Body of pancreas (tissue), 4 donors: ENCODE data around the gene COX5B. TPM values are rescaled to one million over a fixed set of nuclear protein-coding genes. Genes with fewer than 3 reads are reported as not detected.

Experiments
- ATAC-seq: fragments of 150-250 bp; one replicate; pipeline ENCODE4 v1.9.1; 2016
- DNase-seq, 4 donors: peaks; one replicate each; pipeline ENCODE4 v3.0.0-alpha.2; 2019
- H3K27ac ChIP-seq, 4 donors: fragments of 200-600 bp; sonication (generic); 1 replicate in 3 of 4; 2 replicates in 1 of 4; pipeline versions ENCODE4 v1.5.1 to v1.6.1; 2016 to 2019; ENCODE audit warnings: mild to moderate bottlenecking in 1 of 4, mixed read lengths in 1 of 4, moderate library complexity in 1 of 4
- H3K27me3 ChIP-seq, 2 donors: fragments of 200-600 bp; sonication (generic); one replicate each; pipeline ENCODE4 v1.6.0; 2016; ENCODE audit warnings: mild to moderate bottlenecking in 1 of 2
- H3K36me3 ChIP-seq, 2 donors: fragments of 200-600 bp; sonication (generic); replicated peaks in 1 of 2; 2 replicates each; pipeline ENCODE4 v1.5.1; 2016; ENCODE audit warnings: low read depth in 2 of 2; ENCODE audit not compliant: insufficient read depth in 1 of 2
- H3K4me1 ChIP-seq: fragments of 200-600 bp; sonication (generic); one replicate; pipeline ENCODE4 v1.6.0; 2016
- H3K4me3 ChIP-seq, 2 donors: fragments of 200-600 bp; sonication (generic); 1 replicate in 1 of 2; 2 replicates in 1 of 2; pipeline ENCODE4 v1.5.1; 2016 to 2019
- H3K9me3 ChIP-seq, 3 donors: fragments of 200-600 bp; sonication (generic); 1 replicate in 2 of 3; 2 replicates in 1 of 3; pipeline ENCODE4 v1.5.1; 2016
- POLR2A ChIP-seq, 3 donors: fragments of 450-650 bp; IDR thresholded peaks; one replicate each; pipeline ENCODE4 v1.6.1; 2016; ENCODE audit warnings: antibody characterized with exemption in 3 of 3, mild to moderate bottlenecking in 2 of 3
- WGBS, 2 donors: methylation state at CpG; one replicate each; pipeline ENCODE4 v1.1.5; 2017; 5-methylcytosine and 5-hydroxymethylcytosine counted together
- intact Hi-C: fragments of 100-400 bp; cut with DNase I; formaldehyde crosslinking; loops from one replicate; pipeline ENCODE4 v1.15.1; 2023
- total RNA-seq, 2 donors: library from RNA; depleted of rRNA; stranded (reverse); fragments of >200 nt; gene quantifications; one replicate each; pipeline ENCODE4 v1.1.0, GENCODE V29; 2016
- TF ChIP-seq, protein P1 (sequence below), 7 experiments: fragments of 450-650 bp in 4 of 7; fragments of 200-600 bp in 3 of 7; sonication (generic) in 3 of 7; IDR thresholded peaks; one replicate each; pipeline ENCODE4 v1.5.1; 2016 to 2019; ENCODE audit warnings: antibody characterized with exemption in 7 of 7

The COX5B gene
- total RNA-seq, 2 donors from 2014 or later, result 202 to 336 TPM

DNA sequence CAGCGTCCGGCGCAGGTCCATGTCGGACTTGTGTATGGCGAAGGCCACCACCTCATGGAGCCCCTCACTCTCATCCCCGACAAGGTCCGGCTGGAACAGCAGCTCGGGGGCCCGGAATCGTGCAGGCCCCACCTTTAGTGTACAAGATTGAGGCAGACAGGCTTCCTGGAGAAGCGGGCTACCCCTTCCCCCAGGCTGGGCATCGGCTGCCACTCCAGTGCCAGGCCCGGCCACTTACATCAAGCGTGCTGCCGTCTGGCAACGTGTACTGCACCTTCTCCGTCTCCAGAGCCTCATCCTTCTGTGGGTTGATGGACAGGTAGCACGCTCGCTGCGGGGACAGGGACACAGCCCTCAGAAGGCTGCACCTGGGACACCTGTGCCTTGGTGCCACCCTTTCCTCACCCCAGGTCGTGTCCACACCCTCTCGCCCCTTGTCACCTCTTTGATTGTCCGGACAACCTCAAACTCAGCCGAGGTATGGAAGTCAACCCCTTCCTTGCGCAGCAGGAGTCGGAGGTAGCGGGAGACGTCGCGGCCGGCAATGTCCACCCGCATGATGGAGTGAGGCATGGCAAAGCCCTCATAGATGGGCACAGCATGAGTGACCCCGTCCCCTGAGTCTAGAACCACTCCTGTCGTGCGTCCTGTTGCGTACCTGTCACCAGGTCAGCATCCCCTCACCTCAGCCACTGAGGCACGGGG is 12.3 kb downstream of the COX5B start:
- H3K4me3 ChIP-seq, result no peak overlapping the region
- intact Hi-C loops, result no loop called here
- no peak overlapping the region for H3K27ac ChIP-seq
- no peak for TF ChIP-seq POLR2A (IDR thresholded peaks at IDR 0.05)
- TF ChIP-seq, protein P1, sequence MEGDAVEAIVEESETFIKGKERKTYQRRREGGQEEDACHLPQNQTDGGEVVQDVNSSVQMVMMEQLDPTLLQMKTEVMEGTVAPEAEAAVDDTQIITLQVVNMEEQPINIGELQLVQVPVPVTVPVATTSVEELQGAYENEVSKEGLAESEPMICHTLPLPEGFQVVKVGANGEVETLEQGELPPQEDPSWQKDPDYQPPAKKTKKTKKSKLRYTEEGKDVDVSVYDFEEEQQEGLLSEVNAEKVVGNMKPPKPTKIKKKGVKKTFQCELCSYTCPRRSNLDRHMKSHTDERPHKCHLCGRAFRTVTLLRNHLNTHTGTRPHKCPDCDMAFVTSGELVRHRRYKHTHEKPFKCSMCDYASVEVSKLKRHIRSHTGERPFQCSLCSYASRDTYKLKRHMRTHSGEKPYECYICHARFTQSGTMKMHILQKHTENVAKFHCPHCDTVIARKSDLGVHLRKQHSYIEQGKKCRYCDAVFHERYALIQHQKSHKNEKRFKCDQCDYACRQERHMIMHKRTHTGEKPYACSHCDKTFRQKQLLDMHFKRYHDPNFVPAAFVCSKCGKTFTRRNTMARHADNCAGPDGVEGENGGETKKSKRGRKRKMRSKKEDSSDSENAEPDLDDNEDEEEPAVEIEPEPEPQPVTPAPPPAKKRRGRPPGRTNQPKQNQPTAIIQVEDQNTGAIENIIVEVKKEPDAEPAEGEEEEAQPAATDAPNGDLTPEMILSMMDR (IDR thresholded peaks at IDR 0.05), result no peak
- no peaks in the 10 kb centered on the region for H3K9me3 ChIP-seq
- H3K36me3 ChIP-seq, result peaks cover 9 to 17% of the 10 kb centered on the region in 2 donors
- WGBS, 2 donors, result 89 to 93% methylated on average over 29 to 37 of the region's 37 CpGs
- no peaks in the 10 kb centered on the region for H3K27me3 ChIP-seq
- no peak for ATAC-seq
- DNase-seq, result no peak
- H3K4me1 ChIP-seq, result peaks cover 23% of the 10 kb centered on the region

DNA sequence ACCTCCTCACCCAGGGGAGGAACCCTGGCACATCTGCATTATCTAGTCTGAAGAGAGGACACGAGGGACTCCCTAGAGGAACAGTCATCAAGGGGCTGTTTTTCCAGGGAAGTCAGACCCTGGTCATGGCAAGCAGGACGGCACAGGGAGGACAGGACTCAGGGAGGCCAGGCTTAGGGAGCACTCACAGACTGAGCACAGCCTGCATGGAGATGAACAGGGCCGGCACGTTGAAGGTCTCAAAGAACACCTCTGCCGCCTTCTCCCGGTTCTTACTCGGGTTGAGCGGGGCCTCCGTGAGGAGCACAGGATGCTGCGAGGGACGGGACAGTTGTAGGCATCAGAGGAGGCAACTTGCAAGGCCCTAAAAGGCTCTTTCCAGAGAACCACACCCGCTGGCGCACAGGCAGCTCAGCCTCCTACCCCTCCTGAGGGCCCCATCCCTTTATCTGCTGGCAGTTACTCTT is 12.9 kb downstream of the COX5B start:
- peaks cover 23% of the 10 kb centered on the region for H3K4me1 ChIP-seq
- H3K4me3 ChIP-seq, result no peak overlapping the region
- no peak for TF ChIP-seq POLR2A (IDR thresholded peaks at IDR 0.05)
- TF ChIP-seq, protein P1 (IDR thresholded peaks at IDR 0.05), result no peak
- DNase-seq, result no peak
- intact Hi-C loops, result no loop called here
- peaks cover 9 to 17% of the 10 kb centered on the region in 2 donors for H3K36me3 ChIP-seq
- 83 to 87% methylated on average over 3 to 13 of the region's 13 CpGs for WGBS, 2 donors
- H3K27ac ChIP-seq, result no peak overlapping the region
- H3K9me3 ChIP-seq, result no peaks in the 10 kb centered on the region
- no peak for ATAC-seq
- no peaks in the 10 kb centered on the region for H3K27me3 ChIP-seq

DNA sequence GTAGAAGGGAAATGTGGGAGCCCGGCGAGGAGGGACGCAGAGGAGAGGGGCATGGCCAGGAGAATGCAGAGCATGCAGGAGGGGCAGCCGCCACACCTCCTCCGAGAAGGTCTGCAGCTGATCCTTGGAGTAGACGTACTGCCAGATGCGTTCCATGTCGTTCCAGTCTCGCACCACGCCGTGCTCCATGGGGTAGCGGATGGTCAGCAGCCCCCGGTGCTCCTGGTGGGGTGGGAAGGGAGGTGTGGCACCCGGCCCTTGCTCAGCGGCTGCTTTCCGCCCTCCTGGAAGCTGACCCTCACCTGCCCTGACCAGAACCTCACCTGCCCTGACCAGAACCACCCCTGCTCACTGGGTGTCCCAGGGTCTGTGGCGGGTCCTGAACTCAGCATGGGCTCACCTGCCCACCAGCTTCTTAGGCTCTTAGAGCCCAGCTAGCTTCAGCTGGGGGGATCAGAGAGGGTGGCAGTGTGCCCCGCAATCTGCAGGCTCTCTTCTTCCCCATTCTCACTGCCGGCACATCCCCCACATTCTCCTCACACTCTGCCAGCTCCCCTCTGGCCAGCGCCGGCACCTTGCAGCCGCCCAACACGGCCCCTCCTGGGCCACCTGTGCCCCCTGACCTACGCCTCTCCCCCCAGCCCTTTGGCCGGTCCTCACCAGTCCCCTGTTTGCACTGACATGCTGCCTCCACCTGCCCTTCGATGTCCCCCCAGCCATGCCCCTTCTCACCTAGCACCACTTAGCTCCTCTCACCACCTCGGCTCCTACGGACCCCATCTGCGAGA is 13.6 kb downstream of the COX5B start:
- TF ChIP-seq, protein P1 (IDR thresholded peaks at IDR 0.05), result no peak
- no peak for TF ChIP-seq POLR2A (IDR thresholded peaks at IDR 0.05)
- intact Hi-C loops, result no loop called here

DNA sequence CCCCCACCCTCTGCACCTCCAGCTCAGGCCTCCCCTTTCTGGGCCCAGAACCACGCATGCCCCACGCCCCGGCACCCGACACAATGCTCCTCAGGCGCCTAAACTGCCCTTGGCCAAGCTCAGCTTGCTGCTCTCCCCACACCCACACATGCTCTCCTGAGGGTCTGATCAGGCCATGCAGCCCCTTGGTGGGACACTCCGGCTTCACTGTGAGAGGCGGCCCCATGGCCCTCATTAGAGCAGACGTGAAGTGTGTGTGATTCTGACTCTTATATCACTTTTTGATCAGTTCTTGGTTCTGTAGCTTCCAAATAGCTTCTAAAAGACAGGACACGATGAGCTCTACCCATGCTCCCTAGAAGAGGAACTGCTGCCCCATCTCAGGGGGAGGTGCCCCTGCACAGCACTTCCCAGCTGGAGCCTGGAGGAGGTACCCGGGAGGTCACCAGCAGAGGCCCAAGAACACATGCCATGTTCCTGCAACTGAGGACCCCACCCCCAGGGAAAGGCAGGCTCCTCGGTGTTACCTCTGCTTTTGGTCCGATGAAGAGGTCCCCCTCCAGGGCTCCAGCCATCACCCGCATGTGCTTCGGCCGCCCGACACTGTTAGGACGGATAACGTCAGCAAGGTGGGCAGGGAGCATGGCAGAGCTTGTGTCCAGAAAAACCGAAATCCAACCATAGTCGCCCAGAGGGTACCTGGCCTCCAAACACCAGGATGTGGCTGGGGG is 14.3 kb downstream of the COX5B start:
- Histone ChIP-seq H3K27me3 (no peaks in the 10 kb centered on the region), H3K9me3 (no peaks in the 10 kb centered on the region), H3K27ac (no peak overlapping the region), H3K4me1 (peaks cover 32% of the 10 kb centered on the region), H3K36me3 (peaks cover 9 to 17% of the 10 kb centered on the region in 2 donors), H3K4me3 (no peak overlapping the region)
- DNase-seq (no peak), ATAC-seq (no peak)
- intact Hi-C loops, result no loop called here
- TF ChIP-seq POLR2A (IDR thresholded peaks at IDR 0.05), result no peak
- TF ChIP-seq, protein P1 (IDR thresholded peaks at IDR 0.05), result no peak
- 94 to 95% methylated on average over 18 to 20 of the region's 20 CpGs for WGBS, 2 donors

More for the DNA sequence above, 13.6 kb downstream of the COX5B start:
- Histone ChIP-seq H3K9me3 (no peaks in the 10 kb centered on the region), H3K27ac (no peak overlapping the region), H3K4me1 (peaks cover 25% of the 10 kb centered on the region), H3K4me3 (no peak overlapping the region), H3K36me3 (peaks cover 9 to 17% of the 10 kb centered on the region in 2 donors), H3K27me3 (no peaks in the 10 kb centered on the region)
- no peak for ATAC-seq
- WGBS, 2 donors, result 86 to 92% methylated on average over 17 to 29 of the region's 29 CpGs
- DNase-seq, result no peak
